ENCODE measurements around the gene ADISSP. TPM values are rescaled to one million over a fixed set of nuclear protein-coding genes. Genes with fewer than 3 reads are reported as not detected.
A peak's percentile ranks its signal among the peaks of the same experiment; 100 is the strongest.

The ADISSP gene
- total RNA-seq, 1 experiment from 2014 or later, result 244 TPM

DNA sequence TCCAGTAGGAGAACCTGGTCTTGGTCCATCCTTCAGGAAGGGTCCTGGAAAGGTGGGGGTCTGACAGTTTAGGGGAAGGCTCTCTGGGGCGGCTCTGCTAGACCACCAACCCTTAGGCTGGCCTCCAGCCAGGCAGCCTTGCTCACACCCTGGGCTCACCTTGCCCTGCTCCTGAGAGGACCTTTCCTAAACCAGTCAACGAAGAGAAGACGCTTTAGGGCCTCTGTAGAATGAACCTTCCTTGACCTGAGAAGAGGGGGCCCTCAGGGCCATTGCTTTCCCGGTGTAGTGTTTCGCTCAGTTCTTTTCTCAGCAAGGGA lies 29.6 kb upstream of the ADISSP start:
- Histone ChIP-seq H3K27ac (ENCODE audit: low read length) (peak overlapping the region; percentile 64), H3K4me2 (ENCODE audit: low read length) (peak overlapping the region; percentile 98), H3K36me3 (ENCODE audit: low read depth, low read length) (peaks cover 44% of the 10 kb centered on the region), H3K9ac (ENCODE audit: low read length) (peak overlapping the region; percentile 95), H3K4me1 (ENCODE audit: insufficient read depth, low read length) (peaks cover 26% of the 10 kb centered on the region), H3K4me3 (ENCODE audit: low read length) (peak overlapping the region; percentile 99), H2AFZ (ENCODE audit: low read length) (no peak overlapping the region), H3F3A (ENCODE audit: low read length, unreplicated experiment) (no peaks in the 10 kb centered on the region), H3K27me3 (ENCODE audit: low read length) (no peaks in the 10 kb centered on the region), H3K9me3 (ENCODE audit: low read length) (no peaks in the 10 kb centered on the region), H3K9me2 (replicated peaks; ENCODE audit: low read length) (no peaks in the 10 kb centered on the region), H4K20me1 (ENCODE audit: low read length) (no peaks in the 10 kb centered on the region), H3K79me2 (ENCODE audit: low read length) (peaks cover 53% of the 10 kb centered on the region)
- ChIA-PET POLR2A (ENCODE audit: unreplicated experiment) (no interaction called here), CTCF (interaction anchor here (0.6 kb wide), 1 partner anchor 52 kb away, joined by 5 read pairs; no protein-coding TSS in a partner anchor)
- ATAC-seq (no peak), DNase-seq (no peak)
- TSS peak; percentile 38 for BruUV-seq (replicated peaks)
- intact Hi-C loops (cut with micrococcal nuclease), result loop anchor here (2.0 kb wide), 1 partner anchor 24 kb away; the partner anchor contains the start of gene AP5S1
- TF ChIP-seq CTCF (conservative IDR thresholded peaks at IDR 0.05; ENCODE audit: low read depth, low read length), result no peak
- no peak for TF ChIP-seq EZH2 (IDR thresholded peaks at IDR 0.05; ENCODE audit: low read length, unreplicated experiment)
- TF ChIP-seq EZH2phosphoT487 (IDR thresholded peaks at IDR 0.05; ENCODE audit: borderline replicate concordance, low read length), result no peak

- peaks cover 38% of the 10 kb centered on the region for H3K36me3 ChIP-seq (ENCODE audit: low read depth, low read length)
- intact Hi-C loops (cut with micrococcal nuclease), result loop anchor here (1.0 to 2.0 kb wide), 3 partner anchors 9 to 24 kb away; partner anchors contain the start of gene AP5S1
- ATAC-seq, result peak; percentile 10
- H2AFZ ChIP-seq (ENCODE audit: low read length), result no peak overlapping the region
- H3K27ac ChIP-seq (ENCODE audit: low read length), result peak overlapping the region; percentile 64
- peaks cover 53% of the 10 kb centered on the region for H3K79me2 ChIP-seq (ENCODE audit: low read length)
- no peaks in the 10 kb centered on the region for H3K9me2 ChIP-seq (replicated peaks; ENCODE audit: low read length)
- TF ChIP-seq EZH2phosphoT487 (IDR thresholded peaks at IDR 0.05; ENCODE audit: borderline replicate concordance, low read length), result no peak
- peak overlapping the region; percentile 95 for H3K9ac ChIP-seq (ENCODE audit: low read length)
- H3F3A ChIP-seq (ENCODE audit: low read length, unreplicated experiment), result no peaks in the 10 kb centered on the region
- ChIA-PET CTCF (interaction anchor here (0.6 to 1.2 kb wide), 3 partner anchors 10 to 53 kb away, joined by 3 to 5 read pairs (median 3); partner anchors contain the start of gene CENPB), POLR2A (ENCODE audit: unreplicated experiment) (no interaction called here)
- BruUV-seq (replicated peaks), result no TSS peak
- no peaks in the 10 kb centered on the region for H3K27me3 ChIP-seq (ENCODE audit: low read length)
- no peak for DNase-seq
- no peaks in the 10 kb centered on the region for H3K9me3 ChIP-seq (ENCODE audit: low read length)
- H3K4me1 ChIP-seq (ENCODE audit: insufficient read depth, low read length), result peaks cover 26% of the 10 kb centered on the region
- peak overlapping the region; percentile 98 for H3K4me2 ChIP-seq (ENCODE audit: low read length)
- H3K4me3 ChIP-seq (ENCODE audit: low read length), result peak overlapping the region; percentile 99
- H4K20me1 ChIP-seq (ENCODE audit: low read length), result no peaks in the 10 kb centered on the region
Measured at GRCh38 chr20:3796477-3797225, 29.1 kb upstream of the ADISSP start.

GRCh38 chr20:3795511-3796468 lies 28.2 kb upstream of the ADISSP start, which contains the start of gene CDC25B:
CDC25B (plus strand) TSS chr20:3796310; CDS start chr20:3796532, 222 bp downstream.
- peaks cover 26% of the 10 kb centered on the region for H3K4me1 ChIP-seq (ENCODE audit: insufficient read depth, low read length)

More at GRCh38 chr20:3795511-3796468, 28.2 kb upstream of the ADISSP start, which contains the start of gene CDC25B:
- H3K9me2 ChIP-seq (replicated peaks; ENCODE audit: low read length), result no peaks in the 10 kb centered on the region
- intact Hi-C loops (cut with micrococcal nuclease), result loop anchor here (1.0 to 2.0 kb wide), 3 partner anchors 8 to 25 kb away; partner anchors contain the start of gene AP5S1
- H3K9ac ChIP-seq (ENCODE audit: low read length), result peak within 1 kb of the TSS; percentile 95
- no peaks in the 10 kb centered on the region for H3K9me3 ChIP-seq (ENCODE audit: low read length)
- ATAC-seq, result peak; percentile 83
- H3K79me2 ChIP-seq (ENCODE audit: low read length), result peaks cover 53% of the 10 kb centered on the region
- peak within 1 kb of the TSS; percentile 79 for H3K27ac ChIP-seq (ENCODE audit: low read length)
- H4K20me1 ChIP-seq (ENCODE audit: low read length), result no peaks in the 10 kb centered on the region
- H3K4me3 ChIP-seq (ENCODE audit: low read length), result peak within 1 kb of the TSS; percentile 99
- peak within 1 kb of the TSS; percentile 98 for H3K4me2 ChIP-seq (ENCODE audit: low read length)
- peaks cover 30% of the 10 kb centered on the region for H3K36me3 ChIP-seq (ENCODE audit: low read depth, low read length)
- H3F3A ChIP-seq (ENCODE audit: low read length, unreplicated experiment), result no peaks in the 10 kb centered on the region
- POLR2A ChIA-PET (ENCODE audit: unreplicated experiment), result interaction anchor here (0.6 kb wide), 1 partner anchor 117 kb away, joined by 3 read pairs; no protein-coding TSS in a partner anchor
- no peaks in the 10 kb centered on the region for H3K27me3 ChIP-seq (ENCODE audit: low read length)
- TSS peak; percentile 89 for BruUV-seq (replicated peaks)
- CTCF ChIA-PET, result interaction anchor here (0.7 to 1.2 kb wide), 2 partner anchors 9 to 22 kb away, joined by 3 read pairs; partner anchors contain the start of gene CENPB
- TF ChIP-seq EZH2 (IDR thresholded peaks at IDR 0.05; ENCODE audit: low read length, unreplicated experiment), result no peak
- TF ChIP-seq CTCF (conservative IDR thresholded peaks at IDR 0.05; ENCODE audit: low read depth, low read length), result peak; percentile 50
- TF ChIP-seq EZH2phosphoT487 (IDR thresholded peaks at IDR 0.05; ENCODE audit: borderline replicate concordance, low read length), result no peak
- peak within 1 kb of the TSS; percentile 74 for H2AFZ ChIP-seq (ENCODE audit: low read length)
- DNase-seq, result peak; percentile 96
